Panc1 (cell line): Measurements from ENCODE around the gene LRRC23. TPM values are rescaled to one million over a fixed set of nuclear protein-coding genes. Genes with fewer than 3 reads are reported as not detected.

Experiments
- ATAC-seq: fragments of 200-7000 bp; cut with Tn5 transposase; 2 replicates; pipeline ENCODE4 v1.9.1; 2020; ENCODE audit warnings: mild to moderate bottlenecking, moderate library complexity
- BruUV-seq: library from RNA; stranded (reverse); fragments of 400-500 nt; replicated peaks from 2 replicates; lab custom pipeline; 2021; lab: Mats Ljungman, UMichigan
- CTCF ChIA-PET: fragments of 300-600 bp; sonication (Branson Sonifier 250); formaldehyde crosslinking; loops from one replicate; lab custom pipeline; 2022; ENCODE audit warnings: antibody characterized with exemption; lab: Charles Lee
- POLR2A ChIA-PET: fragments of 300-600 bp; sonication (Branson Sonifier 250); formaldehyde crosslinking; loops from one replicate; lab custom pipeline; 2022; ENCODE audit warnings: antibody characterized with exemption; lab: Charles Lee
- DNase-seq: peaks from one replicate; pipeline ENCODE4 v3.0.0-alpha.2; 2010; ENCODE audit warnings: low read depth, low spot score
- H3K27ac ChIP-seq: 2 replicates; pipeline ENCODE4 v1.5.1; 2011; ENCODE audit warnings: mild to moderate bottlenecking, low read length, inconsistent platforms
- H3K27me3 ChIP-seq: fragments of 200-500 bp; sonication (Bioruptor generic); 2 replicates; pipeline ENCODE4 v1.6.0; 2014; ENCODE audit warnings: low read length, inconsistent platforms; ENCODE audit not compliant: control insufficient read depth, insufficient read depth
- H3K36me3 ChIP-seq: fragments of 200-500 bp; sonication (Bioruptor generic); 2 replicates; pipeline ENCODE4 v1.5.1; 2014; ENCODE audit warnings: inconsistent platforms, mild to moderate bottlenecking, low read length, moderate library complexity; ENCODE audit not compliant: control insufficient read depth, insufficient read depth
- H3K4me1 ChIP-seq: 2 replicates; pipeline ENCODE4 v1.5.1; 2011; ENCODE audit warnings: inconsistent platforms, mild to moderate bottlenecking, low read length, moderate library complexity; ENCODE audit not compliant: control insufficient read depth, insufficient read depth
- H3K4me3 ChIP-seq, 2 experiments: 2 replicates each; pipeline ENCODE4 v1.5.1; 2011 to 2012; ENCODE audit warnings: low read depth in 2 of 2, low read length in 2 of 2, mild to moderate bottlenecking in 2 of 2, inconsistent platforms in 1 of 2, moderate library complexity in 1 of 2
- H3K9me3 ChIP-seq: fragments of 200-500 bp; sonication (Bioruptor generic); 2 replicates; pipeline ENCODE4 v1.5.1; 2014; ENCODE audit warnings: low read depth, mild to moderate bottlenecking, inconsistent platforms, low read length, moderate library complexity; ENCODE audit not compliant: control insufficient read depth, insufficient read depth
- POLR2AphosphoS5 ChIP-seq: IDR thresholded peaks from 2 replicates; pipeline ENCODE4 v1.6.1; 2012; ENCODE audit warnings: mild to moderate bottlenecking, low read depth, low read length, moderate library complexity
- SIN3A ChIP-seq: IDR thresholded peaks from 2 replicates; pipeline ENCODE4 v1.6.1; 2012; ENCODE audit warnings: low read depth, mild to moderate bottlenecking, low read length, moderate library complexity, borderline replicate concordance; ENCODE audit not compliant: insufficient read depth
- TCF7L2 ChIP-seq: IDR thresholded peaks from 2 replicates; pipeline ENCODE4 v1.6.1; 2011; ENCODE audit warnings: mild to moderate bottlenecking, low read depth, low read length, inconsistent platforms
- in situ Hi-C: cut with HindIII; loops from 2 replicates; pipeline ENCODE4 v1.10.0; 2016; ENCODE audit warnings: low sequenced_read_pairs, low pct_unique_long_range_greater_than_20kb
- intact Hi-C: fragments of 100-400 bp; cut with micrococcal nuclease; formaldehyde crosslinking; loops from one replicate; pipeline ENCODE4 v1.10.0; 2022; ENCODE audit not compliant: unreplicated experiment
- microRNA-seq: library from miRNA; unstranded; fragments of <30 nt; microRNA quantifications from one replicate; pipeline ENCODE4 v1.1.0, GENCODE V29; 2020; ENCODE audit not compliant: unreplicated experiment
- total RNA-seq: library from RNA; stranded (reverse); gene quantifications from one replicate; pipeline ENCODE4 v1.2.1, GENCODE V29; 2021; ENCODE audit not compliant: unreplicated experiment
- TF ChIP-seq, protein P1 (sequence below): fragments of 450-650 bp; IDR thresholded peaks from 2 replicates; pipeline ENCODE4 v1.5.1; 2017; ENCODE audit warnings: mild to moderate bottlenecking
- TF ChIP-seq, protein P2 (sequence below), 2 experiments: IDR thresholded peaks; 2 replicates each; pipeline ENCODE4 v1.6.1; 2011 to 2012; ENCODE audit warnings: low read depth in 2 of 2, control low read depth in 1 of 2, low read length in 1 of 2, mild to moderate bottlenecking in 1 of 2, moderate library complexity in 1 of 2; ENCODE audit not compliant: insufficient read depth in 1 of 2

LRRC23 gene
- total RNA-seq, 1 experiment from 2014 or later: 6.5 TPM

DNA sequence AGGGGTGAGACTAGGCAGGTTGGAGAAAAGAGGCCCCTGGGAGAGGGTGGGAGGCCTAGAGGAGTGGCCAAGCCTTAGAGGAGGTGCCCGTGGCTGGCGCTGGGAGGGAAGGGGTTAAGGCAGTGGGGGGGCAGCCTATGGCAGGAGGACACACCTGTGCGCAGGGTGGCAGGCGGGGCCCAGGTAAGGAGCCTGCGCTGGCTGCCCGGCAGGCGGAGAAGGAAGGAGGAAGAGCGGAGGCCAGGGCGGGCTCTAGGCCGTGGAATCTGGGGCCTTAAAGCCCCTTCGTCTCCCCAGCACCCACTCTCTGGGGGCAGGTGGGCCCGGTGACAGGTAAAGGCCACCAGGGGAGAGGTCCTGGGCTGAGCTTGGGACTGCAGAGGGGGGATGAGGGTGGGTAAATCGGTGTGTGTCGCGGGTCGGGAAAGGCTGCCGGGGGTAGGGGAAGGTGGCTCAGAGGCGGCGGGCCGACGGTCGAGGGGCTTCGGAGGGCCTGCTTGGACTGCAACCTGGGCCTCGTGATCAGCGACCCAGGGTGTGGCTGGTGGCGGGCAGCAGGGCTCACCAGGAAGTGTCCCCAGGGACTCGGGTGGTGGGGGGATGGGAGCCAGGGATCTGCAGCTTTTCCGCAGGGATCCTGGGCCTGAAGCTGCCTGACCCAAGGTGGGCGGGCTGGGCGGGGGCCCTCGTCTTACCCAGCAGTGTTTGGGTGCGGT lies 58.6 kb downstream of the LRRC23 start:
- no peak for ATAC-seq
- peaks cover 17% of the 10 kb centered on the region for H3K4me1 ChIP-seq
- H3K27me3 ChIP-seq: no peaks in the 10 kb centered on the region
- no peaks in the 10 kb centered on the region for H3K9me3 ChIP-seq
- H3K27ac ChIP-seq: no peak overlapping the region
- no TSS peak for BruUV-seq
- CTCF ChIA-PET: interaction anchor here (0.6 kb wide), 1 partner anchor 149 kb away, joined by 5 read pairs; no protein-coding TSS in a partner anchor
- peaks cover 11% of the 10 kb centered on the region for H3K36me3 ChIP-seq
- DNase-seq: no peak
- in situ Hi-C loops (no loop called here), intact Hi-C loops (no loop called here)
- TF ChIP-seq SIN3A (no peak), POLR2AphosphoS5 (no peak), TCF7L2 (no peak)
- TF ChIP-seq, protein P1, sequence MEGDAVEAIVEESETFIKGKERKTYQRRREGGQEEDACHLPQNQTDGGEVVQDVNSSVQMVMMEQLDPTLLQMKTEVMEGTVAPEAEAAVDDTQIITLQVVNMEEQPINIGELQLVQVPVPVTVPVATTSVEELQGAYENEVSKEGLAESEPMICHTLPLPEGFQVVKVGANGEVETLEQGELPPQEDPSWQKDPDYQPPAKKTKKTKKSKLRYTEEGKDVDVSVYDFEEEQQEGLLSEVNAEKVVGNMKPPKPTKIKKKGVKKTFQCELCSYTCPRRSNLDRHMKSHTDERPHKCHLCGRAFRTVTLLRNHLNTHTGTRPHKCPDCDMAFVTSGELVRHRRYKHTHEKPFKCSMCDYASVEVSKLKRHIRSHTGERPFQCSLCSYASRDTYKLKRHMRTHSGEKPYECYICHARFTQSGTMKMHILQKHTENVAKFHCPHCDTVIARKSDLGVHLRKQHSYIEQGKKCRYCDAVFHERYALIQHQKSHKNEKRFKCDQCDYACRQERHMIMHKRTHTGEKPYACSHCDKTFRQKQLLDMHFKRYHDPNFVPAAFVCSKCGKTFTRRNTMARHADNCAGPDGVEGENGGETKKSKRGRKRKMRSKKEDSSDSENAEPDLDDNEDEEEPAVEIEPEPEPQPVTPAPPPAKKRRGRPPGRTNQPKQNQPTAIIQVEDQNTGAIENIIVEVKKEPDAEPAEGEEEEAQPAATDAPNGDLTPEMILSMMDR: no peak
- TF ChIP-seq, protein P2, sequence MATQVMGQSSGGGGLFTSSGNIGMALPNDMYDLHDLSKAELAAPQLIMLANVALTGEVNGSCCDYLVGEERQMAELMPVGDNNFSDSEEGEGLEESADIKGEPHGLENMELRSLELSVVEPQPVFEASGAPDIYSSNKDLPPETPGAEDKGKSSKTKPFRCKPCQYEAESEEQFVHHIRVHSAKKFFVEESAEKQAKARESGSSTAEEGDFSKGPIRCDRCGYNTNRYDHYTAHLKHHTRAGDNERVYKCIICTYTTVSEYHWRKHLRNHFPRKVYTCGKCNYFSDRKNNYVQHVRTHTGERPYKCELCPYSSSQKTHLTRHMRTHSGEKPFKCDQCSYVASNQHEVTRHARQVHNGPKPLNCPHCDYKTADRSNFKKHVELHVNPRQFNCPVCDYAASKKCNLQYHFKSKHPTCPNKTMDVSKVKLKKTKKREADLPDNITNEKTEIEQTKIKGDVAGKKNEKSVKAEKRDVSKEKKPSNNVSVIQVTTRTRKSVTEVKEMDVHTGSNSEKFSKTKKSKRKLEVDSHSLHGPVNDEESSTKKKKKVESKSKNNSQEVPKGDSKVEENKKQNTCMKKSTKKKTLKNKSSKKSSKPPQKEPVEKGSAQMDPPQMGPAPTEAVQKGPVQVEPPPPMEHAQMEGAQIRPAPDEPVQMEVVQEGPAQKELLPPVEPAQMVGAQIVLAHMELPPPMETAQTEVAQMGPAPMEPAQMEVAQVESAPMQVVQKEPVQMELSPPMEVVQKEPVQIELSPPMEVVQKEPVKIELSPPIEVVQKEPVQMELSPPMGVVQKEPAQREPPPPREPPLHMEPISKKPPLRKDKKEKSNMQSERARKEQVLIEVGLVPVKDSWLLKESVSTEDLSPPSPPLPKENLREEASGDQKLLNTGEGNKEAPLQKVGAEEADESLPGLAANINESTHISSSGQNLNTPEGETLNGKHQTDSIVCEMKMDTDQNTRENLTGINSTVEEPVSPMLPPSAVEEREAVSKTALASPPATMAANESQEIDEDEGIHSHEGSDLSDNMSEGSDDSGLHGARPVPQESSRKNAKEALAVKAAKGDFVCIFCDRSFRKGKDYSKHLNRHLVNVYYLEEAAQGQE (IDR thresholded peaks at IDR 0.05; ENCODE audit: insufficient read depth in 1 of 2, low read depth in 2 of 2, low read length in 1 of 2): no peak
- POLR2A ChIA-PET: no interaction called here
- H3K4me3 ChIP-seq: no peak overlapping the region

Small RNA genes within 50 kb of the gene (microRNA-seq; reads per million reads assigned to microRNA genes)
- gene MIR141 (5.4 reads per million, percentile 15 among the genes with 10 or more reads in this experiment), gene MIR200C (61.0 reads per million, percentile 51 among the genes with 10 or more reads in this experiment)

Other genes with a start within 250 kb of the LRRC23 start
- 11.4 TPM for gene ING4, start 241.7 kb upstream of the LRRC23 start, total RNA-seq
- gene ZNF384, start 215.4 kb upstream of the LRRC23 start, total RNA-seq: 54.3 TPM
- gene PIANP, start 204.0 kb upstream of the LRRC23 start, total RNA-seq: 0.13 TPM
- gene COPS7A, start 180.8 kb upstream of the LRRC23 start, total RNA-seq: 37.5 TPM
- 175 TPM for gene MLF2, start 151.7 kb upstream of the LRRC23 start, total RNA-seq
- 395 TPM for gene PTMS, start 138.5 kb upstream of the LRRC23 start, total RNA-seq
- 2.7 TPM for gene LAG3, start 132.3 kb upstream of the LRRC23 start, total RNA-seq
- 0.23 TPM for gene CD4, start 115.3 kb upstream of the LRRC23 start, total RNA-seq
- 1.3 TPM for gene GPR162, start 83.0 kb upstream of the LRRC23 start, total RNA-seq
- 11.0 TPM for gene P3H3, start 76.4 kb upstream of the LRRC23 start, total RNA-seq
- 0.21 TPM for gene GNB3, start 63.9 kb upstream of the LRRC23 start, total RNA-seq
- gene CDCA3, start 53.5 kb upstream of the LRRC23 start, total RNA-seq: 59.0 TPM
- 104 TPM for gene USP5, start 52.7 kb upstream of the LRRC23 start, total RNA-seq
- gene TPI1, start 37.3 kb upstream of the LRRC23 start, total RNA-seq: 693 TPM
- gene SPSB2, start 31.5 kb upstream of the LRRC23 start, total RNA-seq: 11.6 TPM
- 33.5 TPM for gene ENO2, start 9.8 kb downstream of the LRRC23 start, total RNA-seq
- gene ATN1, start 23.1 kb downstream of the LRRC23 start, total RNA-seq: 82.3 TPM
- gene RNU7-1, start 39.0 kb downstream of the LRRC23 start, total RNA-seq: not detected
- gene C12orf57, start 39.2 kb downstream of the LRRC23 start, total RNA-seq: 126 TPM
- gene PTPN6, start 46.5 kb downstream of the LRRC23 start, total RNA-seq: 13.7 TPM
- 138 TPM for gene PHB2, start 65.8 kb downstream of the LRRC23 start, total RNA-seq
- gene EMG1, start 66.1 kb downstream of the LRRC23 start, total RNA-seq: 54.9 TPM
- 54.3 TPM for gene LPCAT3, start 113.7 kb downstream of the LRRC23 start, total RNA-seq
- 1.8 TPM for gene C1S, start 155.9 kb downstream of the LRRC23 start, total RNA-seq
- 1.3 TPM for gene C1R, start 187.6 kb downstream of the LRRC23 start, total RNA-seq
- 10.7 TPM for gene C1RL, start 204.4 kb downstream of the LRRC23 start, total RNA-seq
- not detected for gene RBP5, start 224.1 kb downstream of the LRRC23 start, total RNA-seq
- 5.9 TPM for gene CLSTN3, start 225.5 kb downstream of the LRRC23 start, total RNA-seq